GM21723 (cell line): ENCODE measurements around the gene AP3B1.
"Not testable (repeated sequence)": the region's sequence is repeated elsewhere in the genome, so short reads cannot be mapped to it uniquely, and the experiment has no call there.

Experiments used
- ATAC-seq: cut with Tn5 transposase; IDR thresholded peaks from one replicate; pipeline ENCODE4 v1.9.1; 2021; ENCODE audit warnings: mild to moderate bottlenecking, moderate library complexity; ENCODE audit not compliant: unreplicated experiment

The AP3B1 gene

GRCh38 chr5:78245136-78245535 lies 49.4 kb downstream of the AP3B1 start:
- ATAC-seq = no peak

GRCh38 chr5:78243639-78244038 lies 50.9 kb downstream of the AP3B1 start:
- no peak for ATAC-seq

GRCh38 chr5:78243091-78243490 lies 51.4 kb downstream of the AP3B1 start:
- no peak for ATAC-seq

GRCh38 chr5:78242001-78242400 lies 52.5 kb downstream of the AP3B1 start:
- ATAC-seq = no peak

GRCh38 chr5:78237911-78238310 lies 56.6 kb downstream of the AP3B1 start:
- ATAC-seq = no peak

- ATAC-seq = no peak
These were observed 58.5 kb downstream of the AP3B1 start for GRCh38 chr5:78236046-78236445.

GRCh38 chr5:78235289-78235688 lies 59.2 kb downstream of the AP3B1 start:
- ATAC-seq = no peak

GRCh38 chr5:78234804-78235203 lies 59.7 kb downstream of the AP3B1 start:
- ATAC-seq = no peak

GRCh38 chr5:78232163-78232562 lies 62.3 kb downstream of the AP3B1 start:
- no peak for ATAC-seq

- no peak for ATAC-seq
These were observed 70.1 kb downstream of the AP3B1 start for GRCh38 chr5:78224358-78224757.

- ATAC-seq = peak; percentile 99
These were observed 72.5 kb downstream of the AP3B1 start for GRCh38 chr5:78221964-78222451.

- no peak for ATAC-seq
These were observed 73.0 kb downstream of the AP3B1 start for GRCh38 chr5:78221467-78221866.

GRCh38 chr5:78215972-78216371 lies 78.5 kb downstream of the AP3B1 start:
- no peak for ATAC-seq

GRCh38 chr5:78215565-78215964 lies 78.9 kb downstream of the AP3B1 start:
- ATAC-seq = no peak

GRCh38 chr5:78213799-78214198 lies 80.7 kb downstream of the AP3B1 start:
- no peak for ATAC-seq

- no peak for ATAC-seq
These were observed 83.4 kb downstream of the AP3B1 start for GRCh38 chr5:78211052-78211451.

- no peak for ATAC-seq
These were observed 90.3 kb downstream of the AP3B1 start for GRCh38 chr5:78204241-78204640.

GRCh38 chr5:78203815-78204214 lies 90.7 kb downstream of the AP3B1 start:
- ATAC-seq = no peak

- ATAC-seq = no peak
These were observed 104.1 kb downstream of the AP3B1 start for GRCh38 chr5:78190402-78190801.

- ATAC-seq = not testable (repeated sequence)
These were observed 105.8 kb downstream of the AP3B1 start for GRCh38 chr5:78188681-78189080.

- ATAC-seq = no peak
These were observed 107.3 kb downstream of the AP3B1 start for GRCh38 chr5:78187172-78187571.

- ATAC-seq = no peak
These were observed 111.7 kb downstream of the AP3B1 start for GRCh38 chr5:78182838-78183237.

- no peak for ATAC-seq
These were observed 116.1 kb downstream of the AP3B1 start for GRCh38 chr5:78178356-78178755.

GRCh38 chr5:78170335-78170734 lies 124.2 kb downstream of the AP3B1 start:
- ATAC-seq = not testable (repeated sequence)
